ENCODE data around the gene HDAC11.

Gene HDAC11

DNA sequence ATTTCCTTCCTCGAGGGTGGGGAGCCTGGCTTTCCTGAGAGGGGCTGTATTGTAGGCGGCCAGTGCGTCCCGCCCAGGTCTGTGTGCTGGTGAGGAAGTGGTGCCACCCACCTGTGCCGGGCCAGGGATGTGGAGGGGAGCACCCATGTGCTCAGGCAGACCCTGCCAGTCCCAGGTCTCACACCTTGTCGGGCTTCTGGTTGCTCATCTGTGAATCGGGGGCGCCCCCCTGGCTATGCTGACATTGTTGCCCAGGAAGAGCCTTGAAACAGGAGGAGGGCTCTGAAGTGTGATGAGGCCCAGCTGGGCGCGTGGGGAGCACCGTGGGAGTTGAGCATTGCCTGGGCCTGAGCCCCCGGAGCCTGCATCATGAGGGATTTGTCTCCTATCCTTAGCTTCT, 73.6 kb downstream of the HDAC11 start:
- H3K4me3 ChIP-seq (ENCODE audit: insufficient read length, low read depth), result no peak overlapping the region
- DNase-seq (ENCODE audit: low read depth, low spot score), result no peak
- no peaks in the 10 kb centered on the region for H3K9me3 ChIP-seq (ENCODE audit: insufficient read depth, low read length)
- peaks cover 8% of the 10 kb centered on the region for H3K27me3 ChIP-seq (ENCODE audit: insufficient read depth, insufficient read length)
- TF ChIP-seq ZNF274 (IDR thresholded peaks at IDR 0.05; ENCODE audit: low read depth, low read length) (no peak), SUZ12 (IDR thresholded peaks at IDR 0.05; ENCODE audit: extremely low read depth, insufficient read depth, insufficient read length) (no peak), YY1 (IDR thresholded peaks at IDR 0.05; ENCODE audit: insufficient read depth, insufficient read length) (no peak)
- peaks cover 7% of the 10 kb centered on the region for H3K36me3 ChIP-seq (ENCODE audit: insufficient read depth, insufficient read length, low read length)
- no peak overlapping the region for H3K9ac ChIP-seq (ENCODE audit: insufficient read length, low read depth)
- H3K4me1 ChIP-seq (ENCODE audit: insufficient read depth, insufficient read length), result peaks cover 23% of the 10 kb centered on the region

DNA sequence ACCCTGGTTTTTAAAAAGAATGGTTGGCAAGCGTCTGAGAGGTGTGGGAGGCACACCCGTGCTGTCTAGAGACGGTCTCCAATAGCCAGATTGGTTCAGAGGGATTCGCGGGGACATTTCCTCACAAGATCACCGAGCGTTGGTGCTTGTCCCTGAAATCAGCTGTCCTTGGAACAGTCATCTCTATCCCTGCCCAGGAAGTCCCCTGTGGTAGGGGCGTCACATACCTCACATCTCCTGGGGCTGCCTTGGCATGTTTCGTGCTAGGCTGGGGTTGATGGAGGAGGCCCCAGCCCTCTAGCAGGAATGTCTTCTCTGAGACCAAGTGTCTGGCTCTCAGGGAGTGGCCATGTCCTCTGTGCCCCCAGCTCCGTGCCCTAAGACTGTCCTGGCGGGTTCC, 75.6 kb downstream of the HDAC11 start:
- H3K36me3 ChIP-seq (ENCODE audit: insufficient read depth, insufficient read length, low read length), result peaks cover 7% of the 10 kb centered on the region
- H3K4me3 ChIP-seq (ENCODE audit: insufficient read length, low read depth), result no peak overlapping the region
- peaks cover 18% of the 10 kb centered on the region for H3K4me1 ChIP-seq (ENCODE audit: insufficient read depth, insufficient read length)
- TF ChIP-seq YY1 (IDR thresholded peaks at IDR 0.05; ENCODE audit: insufficient read depth, insufficient read length) (no peak), SUZ12 (IDR thresholded peaks at IDR 0.05; ENCODE audit: extremely low read depth, insufficient read depth, insufficient read length) (no peak), ZNF274 (IDR thresholded peaks at IDR 0.05; ENCODE audit: low read depth, low read length) (no peak)
- no peak overlapping the region for H3K9ac ChIP-seq (ENCODE audit: insufficient read length, low read depth)
- DNase-seq (ENCODE audit: low read depth, low spot score), result no peak
- no peaks in the 10 kb centered on the region for H3K9me3 ChIP-seq (ENCODE audit: insufficient read depth, low read length)
- no peaks in the 10 kb centered on the region for H3K27me3 ChIP-seq (ENCODE audit: insufficient read depth, insufficient read length)

All from NT2/D1 (cell line).